ENCODE measurements around the gene GLUD1.
"Not testable (repeated sequence)": the region's sequence is repeated elsewhere in the genome, so short reads cannot be mapped to it uniquely, and the experiment has no call there.

DNA sequence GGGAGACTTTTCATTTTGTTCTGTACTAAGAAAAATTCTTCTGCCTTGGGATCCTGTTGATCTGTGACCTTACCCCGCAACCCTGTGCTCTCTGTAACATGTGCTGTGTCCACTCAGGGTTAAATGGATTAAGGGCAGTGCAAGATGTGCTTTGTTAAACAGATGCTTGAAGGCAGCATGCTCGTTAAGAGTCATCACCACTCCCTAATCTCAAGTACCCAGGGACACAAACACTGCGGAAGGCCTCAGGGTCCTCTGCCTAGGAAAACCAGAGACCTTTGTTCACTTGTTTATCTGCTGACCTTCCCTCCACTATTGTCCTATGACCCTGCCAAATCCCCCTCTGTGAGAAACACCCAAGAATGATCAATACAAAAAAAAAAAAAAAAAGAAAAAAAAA is 13.1 kb downstream of the GLUD1 start:
- TF ChIP-seq, protein P1, sequence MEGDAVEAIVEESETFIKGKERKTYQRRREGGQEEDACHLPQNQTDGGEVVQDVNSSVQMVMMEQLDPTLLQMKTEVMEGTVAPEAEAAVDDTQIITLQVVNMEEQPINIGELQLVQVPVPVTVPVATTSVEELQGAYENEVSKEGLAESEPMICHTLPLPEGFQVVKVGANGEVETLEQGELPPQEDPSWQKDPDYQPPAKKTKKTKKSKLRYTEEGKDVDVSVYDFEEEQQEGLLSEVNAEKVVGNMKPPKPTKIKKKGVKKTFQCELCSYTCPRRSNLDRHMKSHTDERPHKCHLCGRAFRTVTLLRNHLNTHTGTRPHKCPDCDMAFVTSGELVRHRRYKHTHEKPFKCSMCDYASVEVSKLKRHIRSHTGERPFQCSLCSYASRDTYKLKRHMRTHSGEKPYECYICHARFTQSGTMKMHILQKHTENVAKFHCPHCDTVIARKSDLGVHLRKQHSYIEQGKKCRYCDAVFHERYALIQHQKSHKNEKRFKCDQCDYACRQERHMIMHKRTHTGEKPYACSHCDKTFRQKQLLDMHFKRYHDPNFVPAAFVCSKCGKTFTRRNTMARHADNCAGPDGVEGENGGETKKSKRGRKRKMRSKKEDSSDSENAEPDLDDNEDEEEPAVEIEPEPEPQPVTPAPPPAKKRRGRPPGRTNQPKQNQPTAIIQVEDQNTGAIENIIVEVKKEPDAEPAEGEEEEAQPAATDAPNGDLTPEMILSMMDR (IDR thresholded peaks at IDR 0.05; ENCODE audit: low read depth, low read length, poor library complexity, severe bottlenecking): not testable (repeated sequence)
- TF ChIP-seq EZH2phosphoT487 (IDR thresholded peaks at IDR 0.05; ENCODE audit: borderline replicate concordance, low read length): not testable (repeated sequence)
